HEK293T (cell line): ENCODE results near the gene LTK.

ENCODE experiments used
- ARNT ChIP-seq: fragments of 450-650 bp; IDR thresholded peaks from 2 replicates; pipeline ENCODE4 v1.6.1; 2017; ENCODE audit warnings: mild to moderate bottlenecking
- FOXA1 ChIP-seq: fragments of 450-650 bp; IDR thresholded peaks from 2 replicates; pipeline ENCODE4 v1.6.1; 2016; ENCODE audit warnings: mild to moderate bottlenecking
- FOXM1 ChIP-seq: fragments of 450-650 bp; IDR thresholded peaks from 2 replicates; pipeline ENCODE4 v1.6.1; 2017; ENCODE audit warnings: mild to moderate bottlenecking, borderline replicate concordance
- LEF1 ChIP-seq: fragments of 450-650 bp; IDR thresholded peaks from 2 replicates; pipeline ENCODE4 v1.6.1; 2017; ENCODE audit warnings: mild to moderate bottlenecking, borderline replicate concordance
- SP1 ChIP-seq: fragments of 450-650 bp; IDR thresholded peaks from 2 replicates; pipeline ENCODE4 v1.6.1; 2017
- TF ChIP-seq, protein P1 (sequence below): fragments of 450-650 bp; IDR thresholded peaks from 2 replicates; pipeline ENCODE4 v1.6.1; 2016

DNA sequence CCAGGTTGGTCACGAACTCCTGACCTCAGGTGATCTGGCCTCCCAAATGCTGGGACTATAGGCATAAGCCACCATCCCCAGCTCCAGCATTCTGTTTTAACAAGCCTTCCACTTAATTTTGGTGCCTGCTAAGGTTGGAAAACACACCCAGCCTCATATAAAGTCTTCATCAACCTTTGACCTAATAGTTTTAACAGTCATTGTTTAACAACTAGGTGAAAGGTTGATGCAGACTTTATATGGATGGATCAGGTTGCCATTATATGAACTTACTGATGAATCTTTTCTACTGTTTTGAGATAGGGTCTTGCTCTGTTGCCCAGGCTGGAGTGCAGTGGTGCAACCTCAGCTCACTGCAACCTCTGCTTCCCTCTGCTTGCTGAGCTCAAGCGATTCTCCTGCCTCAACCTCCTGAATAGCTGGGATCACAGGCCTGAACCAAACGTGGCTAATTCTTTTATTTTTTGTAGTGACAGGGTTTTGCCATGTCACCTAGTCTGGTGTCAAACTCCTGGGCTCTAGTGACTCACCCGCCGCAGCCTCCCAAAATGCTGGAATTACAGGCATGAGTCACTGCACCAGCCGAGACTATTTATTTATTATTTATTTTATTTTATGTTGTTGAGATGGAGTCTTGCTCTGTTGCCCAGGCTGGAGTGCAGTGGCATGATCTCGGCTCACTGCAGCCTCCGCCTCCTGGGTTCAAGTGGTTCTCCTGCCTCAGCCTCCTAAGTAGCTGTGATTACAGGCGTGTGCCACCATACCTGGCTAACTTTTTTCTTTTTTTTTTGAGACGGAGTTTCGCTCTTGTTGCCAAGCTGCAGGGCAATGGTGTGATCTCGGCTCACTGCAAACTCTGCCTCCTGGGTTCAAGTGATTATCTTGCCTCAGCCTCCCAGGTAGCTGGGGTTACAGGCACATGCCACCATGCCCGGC lies 33.5 kb upstream of the LTK start:
- no peak for TF ChIP-seq FOXM1
- TF ChIP-seq FOXA1, result no peak
- TF ChIP-seq ARNT, result no peak
- no peak for TF ChIP-seq SP1
- no peak for TF ChIP-seq LEF1
- TF ChIP-seq, protein P1, sequence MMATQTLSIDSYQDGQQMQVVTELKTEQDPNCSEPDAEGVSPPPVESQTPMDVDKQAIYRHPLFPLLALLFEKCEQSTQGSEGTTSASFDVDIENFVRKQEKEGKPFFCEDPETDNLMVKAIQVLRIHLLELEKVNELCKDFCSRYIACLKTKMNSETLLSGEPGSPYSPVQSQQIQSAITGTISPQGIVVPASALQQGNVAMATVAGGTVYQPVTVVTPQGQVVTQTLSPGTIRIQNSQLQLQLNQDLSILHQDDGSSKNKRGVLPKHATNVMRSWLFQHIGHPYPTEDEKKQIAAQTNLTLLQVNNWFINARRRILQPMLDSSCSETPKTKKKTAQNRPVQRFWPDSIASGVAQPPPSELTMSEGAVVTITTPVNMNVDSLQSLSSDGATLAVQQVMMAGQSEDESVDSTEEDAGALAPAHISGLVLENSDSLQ, result no peak
